Measurements from ENCODE around the gene LAIR1.
A peak's percentile ranks its signal among the peaks of the same experiment; 100 is the strongest.
"Not testable (repeated sequence)": the region's sequence is repeated elsewhere in the genome, so short reads cannot be mapped to it uniquely, and the experiment has no call there.

Gene LAIR1

GRCh38 chr19:54376610-54377285, 12.0 kb upstream of the LAIR1 start:
- no peak for DNase-seq (ENCODE audit: low read depth in 2 of 2)

DNA sequence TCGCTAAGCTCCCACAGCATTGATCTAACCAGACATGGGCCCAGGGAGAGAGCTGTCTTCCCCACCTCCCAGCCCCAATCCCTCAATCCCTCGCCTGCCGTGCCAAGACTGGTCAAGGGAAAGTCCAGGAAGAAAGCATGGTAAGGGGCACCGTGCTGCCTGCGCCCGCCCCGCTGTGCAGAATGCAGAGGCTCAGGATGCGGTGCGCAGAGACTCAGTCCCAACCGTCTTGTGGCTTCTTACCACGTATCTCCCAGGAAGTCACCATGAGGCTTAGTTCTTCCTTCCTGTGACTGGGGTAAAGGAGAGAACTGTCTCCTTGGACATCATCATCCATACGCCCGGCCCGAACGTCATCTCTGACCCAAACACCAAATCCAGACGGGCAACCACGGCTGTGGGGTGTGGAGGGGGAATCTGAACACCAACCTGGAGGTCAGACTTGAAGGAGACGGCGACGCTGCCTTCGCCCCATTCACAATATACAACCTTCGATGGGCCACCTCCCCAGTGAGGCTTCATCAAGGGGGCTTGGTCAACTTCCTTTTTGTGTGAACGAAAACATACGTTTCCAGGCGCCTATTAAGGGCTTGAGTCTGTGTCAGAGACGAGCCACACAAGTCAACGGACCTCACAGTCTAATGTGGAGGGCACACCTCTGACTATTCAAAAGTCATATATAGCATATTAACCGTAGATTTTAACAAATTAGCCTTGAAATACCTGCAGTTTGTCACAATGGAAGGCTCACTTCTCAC, 10.6 kb upstream of the LAIR1 start:
- not testable (repeated sequence) for DNase-seq (ENCODE audit: low read depth in 2 of 2)

DNA sequence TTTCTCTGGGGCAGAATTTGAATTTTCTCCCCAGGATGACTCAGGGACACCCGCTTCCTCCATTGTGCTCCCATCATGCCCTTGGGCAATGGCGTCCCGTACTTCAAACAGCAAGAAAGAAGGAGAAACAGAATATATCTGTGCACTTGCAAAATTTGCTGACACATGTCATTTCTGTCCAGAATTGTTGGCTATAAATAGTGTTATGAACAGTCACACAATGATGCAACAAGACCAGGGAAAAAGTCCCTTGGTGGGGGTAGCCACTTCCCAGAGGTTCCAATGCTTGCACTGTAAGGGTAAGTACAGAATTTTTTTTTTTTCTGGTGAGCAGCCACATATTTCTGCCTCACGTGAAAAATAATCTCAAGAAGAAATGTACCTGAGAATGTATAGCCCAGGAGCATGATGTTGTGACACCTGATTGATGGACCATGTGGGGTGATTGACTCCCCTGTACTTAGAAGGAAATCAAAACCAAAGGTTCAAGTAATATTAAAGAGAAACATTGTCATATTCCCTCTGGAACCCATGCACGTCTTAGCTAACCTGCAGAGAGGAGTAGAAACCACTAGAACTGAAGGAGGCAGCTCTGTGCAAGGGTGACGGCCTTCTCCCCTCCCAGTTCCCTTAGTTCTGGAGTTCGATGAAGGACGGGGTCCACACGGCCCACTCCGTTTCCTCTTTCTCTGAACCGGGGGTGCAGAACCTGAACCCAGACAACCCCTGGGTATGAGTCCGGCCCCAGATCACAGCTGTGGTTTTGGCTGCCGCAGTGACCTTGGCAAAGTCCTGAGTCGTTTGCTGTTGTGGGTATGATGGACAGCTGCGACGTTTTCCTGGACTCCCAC, 9.3 kb upstream of the LAIR1 start:
- DNase-seq (ENCODE audit: low read depth in 2 of 2): no peak

DNA sequence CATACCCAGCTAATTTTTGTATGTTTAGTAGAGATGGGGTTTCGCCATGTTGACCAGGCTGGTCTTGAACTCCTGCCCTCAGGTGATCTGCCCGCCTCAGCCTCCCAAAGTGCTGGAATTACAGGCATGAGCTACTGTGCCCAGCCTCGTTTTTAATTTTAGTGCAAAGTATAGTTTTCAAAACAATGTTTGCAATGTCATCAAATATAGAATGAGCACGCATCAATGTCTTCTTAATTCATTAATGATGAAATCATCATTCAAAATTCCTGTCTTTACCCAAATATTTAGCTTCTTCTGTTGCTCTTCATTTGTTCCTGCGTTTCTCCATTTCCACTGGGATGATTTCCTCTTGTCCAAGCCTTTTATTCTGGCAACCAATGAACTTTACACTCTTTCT, 6.7 kb upstream of the LAIR1 start:
- DNase-seq (ENCODE audit: low read depth in 2 of 2): not testable (repeated sequence)

DNA sequence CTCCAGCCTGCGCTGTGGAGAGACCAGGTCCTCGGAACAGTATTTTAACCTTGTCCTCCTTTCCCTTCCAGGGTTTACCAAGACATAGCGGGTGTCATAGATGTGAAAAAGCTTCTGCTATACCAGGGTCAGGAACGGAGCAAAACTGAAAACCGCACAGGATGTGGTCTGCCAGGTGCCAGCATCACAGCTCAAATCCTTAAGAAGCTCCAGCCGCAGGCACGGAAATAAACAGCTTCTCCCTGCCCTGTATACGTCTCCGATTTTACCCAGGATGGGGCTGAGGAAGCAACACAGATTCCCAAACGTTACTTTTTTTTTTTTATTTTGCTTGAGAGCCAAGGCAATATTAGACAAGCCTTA, 5.7 kb upstream of the LAIR1 start:
- DNase-seq (ENCODE audit: low read depth in 2 of 2): peak in 1 of 2 donors; percentile 43

GRCh38 chr19:54369688-54370433, 5.1 kb upstream of the LAIR1 start:
- not testable (repeated sequence) for DNase-seq (ENCODE audit: low read depth in 2 of 2)

DNA sequence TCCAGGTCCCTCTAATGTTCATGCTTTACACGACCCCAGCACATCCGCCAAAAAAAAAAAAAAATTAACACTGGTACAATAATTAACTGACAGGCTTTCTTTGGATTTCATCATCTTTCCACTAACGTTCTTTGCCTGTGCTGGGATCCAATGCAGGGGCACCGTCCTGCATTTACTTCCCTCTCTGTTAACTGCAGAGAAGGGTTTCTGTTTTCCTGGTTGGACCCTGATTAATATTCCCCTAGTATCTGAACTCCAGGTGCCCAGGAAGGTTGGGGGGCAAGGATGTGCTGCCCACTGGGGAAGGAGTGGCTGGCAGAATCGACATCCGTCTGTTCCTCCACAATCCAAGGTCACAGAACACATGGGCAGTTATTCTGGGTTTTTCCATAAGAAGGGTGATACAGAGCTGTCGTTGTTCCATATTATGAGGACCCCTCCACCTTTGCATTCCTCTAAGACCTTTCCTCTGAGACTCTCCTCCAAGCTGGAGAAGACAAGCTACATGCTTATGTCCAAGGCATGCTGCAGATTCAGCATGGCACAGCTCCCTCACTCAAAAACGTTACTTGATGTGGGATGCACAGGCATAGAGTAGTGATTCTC, 4.5 kb upstream of the LAIR1 start:
- no peak for DNase-seq (ENCODE audit: low read depth in 2 of 2)

GRCh38 chr19:54366811-54367210, 2.1 kb upstream of the LAIR1 start:
- no peak for DNase-seq (ENCODE audit: low read depth in 2 of 2)

GRCh38 chr19:54365798-54366197, 1.1 kb upstream of the LAIR1 start:
- DNase-seq (ENCODE audit: low read depth in 2 of 2): not testable (repeated sequence)

DNA sequence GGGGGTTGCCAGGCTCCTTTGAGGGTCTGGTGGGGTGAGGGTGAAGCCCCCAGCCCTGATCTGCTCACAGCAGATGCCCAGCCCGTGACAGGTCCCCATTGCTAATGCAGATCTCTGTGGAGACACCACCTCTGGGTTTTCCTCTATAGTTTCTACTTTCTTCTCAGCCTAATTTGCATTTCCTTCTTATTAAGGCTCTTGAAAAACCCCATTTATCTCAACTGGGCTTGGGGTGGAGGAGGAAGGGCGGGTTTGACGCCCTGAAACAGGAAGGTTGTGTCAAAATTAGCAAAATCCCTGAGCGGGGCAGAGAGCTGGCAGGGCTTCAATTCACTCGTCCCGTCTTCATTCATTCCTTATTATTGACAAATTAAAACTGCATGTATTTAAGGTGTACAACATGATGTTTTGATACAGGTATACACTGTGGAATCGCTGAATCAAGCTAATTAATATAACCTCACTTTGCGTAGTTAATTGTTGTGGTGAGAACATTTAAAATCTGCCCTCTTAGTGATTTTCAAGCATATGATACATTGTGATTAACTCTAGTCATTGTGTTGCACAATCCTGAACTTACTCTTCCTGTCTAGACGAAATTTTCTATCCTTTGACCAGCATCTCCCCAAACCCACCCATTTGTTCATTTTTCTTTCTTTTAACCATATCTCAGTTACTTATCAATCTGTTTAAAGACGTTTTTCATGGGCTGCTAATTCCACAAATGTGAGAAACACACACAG, 2.9 kb downstream of the LAIR1 start:
- not testable (repeated sequence) for DNase-seq (ENCODE audit: low read depth in 2 of 2)

DNA sequence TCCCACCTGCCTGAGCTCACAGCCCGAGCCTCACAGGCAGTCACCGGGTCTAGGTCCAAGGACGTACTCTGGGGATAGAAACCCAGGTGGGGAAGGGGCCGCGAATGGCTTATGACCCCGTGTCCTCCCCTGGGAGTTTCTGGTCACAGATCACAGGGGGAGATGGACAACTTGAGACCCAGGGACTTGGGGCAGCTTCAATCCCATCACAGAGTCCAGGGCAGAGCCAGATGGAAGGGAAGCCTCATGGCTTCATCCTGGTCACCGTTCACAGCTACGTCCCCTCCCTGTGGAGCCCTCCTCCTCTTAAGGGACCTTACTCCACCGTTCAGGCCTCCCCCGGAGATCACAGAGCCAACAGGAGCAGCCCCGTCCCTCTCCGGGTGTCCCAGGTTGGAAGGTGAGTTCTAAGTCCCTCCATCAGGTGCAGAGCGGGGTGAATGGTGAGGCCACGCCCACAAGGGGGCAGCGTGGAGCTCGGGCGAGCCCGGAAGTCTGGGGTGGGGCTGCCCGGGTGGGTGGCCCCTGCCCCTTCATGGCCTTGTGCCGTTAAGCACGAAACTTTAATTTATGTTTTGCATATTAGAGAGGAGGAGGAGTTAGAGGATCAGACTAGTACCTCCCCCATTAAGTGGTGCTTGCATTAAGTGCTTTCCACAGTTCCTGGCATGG, 5.4 kb downstream of the LAIR1 start:
- DNase-seq (ENCODE audit: low read depth in 2 of 2): peak; percentile 48 to 57

DNA sequence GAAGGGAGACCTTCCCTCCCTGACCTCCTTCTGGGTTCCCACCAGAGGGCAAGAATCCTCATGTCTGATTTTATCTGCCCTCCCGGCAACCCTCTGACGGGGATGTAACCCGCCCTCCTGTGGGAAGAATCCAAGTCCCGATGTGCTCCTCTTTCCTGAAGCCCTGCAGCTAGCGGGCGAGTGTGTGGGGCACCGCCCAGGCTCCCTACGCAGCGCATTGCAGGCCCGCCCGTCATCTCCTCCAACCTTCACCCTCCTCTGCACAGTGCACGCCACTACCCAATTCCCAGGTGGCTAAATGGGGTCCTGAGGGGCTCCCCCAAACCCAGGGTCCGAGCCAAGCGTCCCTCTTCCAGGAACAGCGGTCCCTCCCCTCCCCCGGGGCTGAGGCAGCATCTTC, 7.3 kb downstream of the LAIR1 start:
- DNase-seq (ENCODE audit: low read depth in 2 of 2): no peak

- no peak for DNase-seq (ENCODE audit: low read depth in 2 of 2)
These were observed 8.2 kb downstream of the LAIR1 start for GRCh38 chr19:54356444-54357056.

GRCh38 chr19:54355675-54356074, 9.1 kb downstream of the LAIR1 start:
- no peak for DNase-seq (ENCODE audit: low read depth in 2 of 2)

DNA sequence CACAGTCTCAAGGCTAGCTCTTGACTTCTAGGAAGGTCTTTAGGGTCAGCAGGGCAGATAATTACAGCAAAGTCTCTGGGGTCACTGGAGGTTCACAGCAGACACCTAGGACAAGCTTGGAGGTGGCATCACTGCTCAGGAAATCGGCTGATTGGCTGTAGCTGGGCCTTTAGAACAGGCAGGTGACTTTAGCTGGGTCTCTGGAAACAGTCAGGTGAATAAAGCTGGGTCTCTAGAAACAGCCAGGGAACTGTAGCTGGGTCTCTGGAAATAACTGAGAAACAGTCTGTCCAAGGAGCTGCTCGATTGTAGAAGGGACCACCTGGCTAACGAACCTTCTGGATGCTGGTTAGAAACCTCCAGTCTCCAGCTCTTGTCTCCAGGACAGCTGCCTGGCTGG, 10.0 kb downstream of the LAIR1 start:
- DNase-seq (ENCODE audit: low read depth in 2 of 2): no peak

DNA sequence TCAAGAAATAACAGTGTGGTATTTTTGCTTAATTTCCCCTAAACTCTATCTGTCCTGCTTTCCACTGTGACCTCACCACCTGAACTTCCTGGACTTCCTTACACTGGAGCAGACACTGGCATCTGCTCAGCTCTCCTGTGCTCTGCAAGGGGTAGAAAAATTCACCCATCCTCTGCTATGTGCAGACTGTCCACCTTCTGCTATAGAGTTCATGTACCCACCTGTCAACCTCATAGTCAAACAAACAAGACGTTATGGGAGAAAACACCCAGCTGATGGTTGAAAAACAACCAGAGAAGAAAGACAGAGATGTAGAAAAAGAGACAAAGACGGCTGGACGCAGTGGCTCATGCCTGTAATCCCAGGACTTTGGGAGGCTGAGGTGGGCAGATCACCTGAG, 12.2 kb downstream of the LAIR1 start:
- no peak for DNase-seq (ENCODE audit: low read depth in 2 of 2)

GRCh38 chr19:54352041-54352440, 12.7 kb downstream of the LAIR1 start:
- no peak for DNase-seq (ENCODE audit: low read depth in 2 of 2)

DNA sequence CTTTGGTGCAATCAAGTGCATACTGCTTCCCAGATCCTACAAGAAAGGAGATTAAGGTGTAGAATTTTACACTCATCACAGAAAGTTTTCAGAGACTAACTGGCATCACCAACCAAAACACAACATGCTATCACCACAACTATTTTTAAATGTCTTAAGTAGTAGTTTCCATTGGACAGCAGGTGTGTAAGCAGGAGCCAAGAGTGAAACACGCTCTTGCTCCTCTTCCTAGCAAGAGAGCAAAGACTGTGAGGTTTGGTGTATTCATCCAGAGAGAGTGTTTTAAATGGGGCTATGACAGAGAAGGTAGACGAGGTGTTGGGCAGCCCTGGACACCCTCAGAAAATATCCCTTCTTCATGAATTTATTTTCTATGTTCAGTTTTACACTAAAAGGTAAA, 13.3 kb downstream of the LAIR1 start:
- DNase-seq (ENCODE audit: low read depth in 2 of 2): no peak

GRCh38 chr19:54345938-54346386, 18.8 kb downstream of the LAIR1 start:
- no peak for DNase-seq (ENCODE audit: low read depth in 2 of 2)

- DNase-seq (ENCODE audit: low read depth in 2 of 2): no peak
These were observed 20.9 kb downstream of the LAIR1 start for GRCh38 chr19:54343868-54344267.
